Liver (tissue), 9 donors: Measurements from ENCODE around the gene DPH3. TPM values are rescaled to one million over a fixed set of nuclear protein-coding genes. Genes with fewer than 3 reads are reported as not detected.

Experiments used
- DNase-seq: peaks from one replicate; pipeline ENCODE4 v3.0.0-alpha.2; 2017; ENCODE audit warnings: low spot score
- H3K27ac ChIP-seq, 2 donors: one replicate each; pipeline ENCODE4 v1.7.0; 2013; ENCODE audit warnings: inconsistent platforms in 2 of 2, low read length in 2 of 2, control low read depth in 1 of 2, low read depth in 1 of 2, mild to moderate bottlenecking in 1 of 2
- H3K27me3 ChIP-seq, 4 donors: one replicate each; pipeline versions ENCODE4 v1.6.1 to v1.7.0; 2013; ENCODE audit warnings: low read length in 3 of 4, inconsistent platforms in 1 of 4, mild to moderate bottlenecking in 1 of 4, moderate library complexity in 1 of 4; ENCODE audit not compliant: control insufficient read depth in 4 of 4, insufficient read depth in 4 of 4
- H3K36me3 ChIP-seq, 4 donors: one replicate each; pipeline versions ENCODE4 v1.6.1 to v1.7.0; 2013; ENCODE audit warnings: low read length in 3 of 4, mild to moderate bottlenecking in 3 of 4, low read depth in 1 of 4, moderate library complexity in 1 of 4; ENCODE audit not compliant: control insufficient read depth in 4 of 4, insufficient read depth in 3 of 4
- H3K4me1 ChIP-seq, 4 donors: one replicate each; pipeline versions ENCODE4 v1.6.1 to v1.7.0; 2013; ENCODE audit warnings: low read length in 3 of 4, mild to moderate bottlenecking in 3 of 4, moderate library complexity in 1 of 4; ENCODE audit not compliant: control insufficient read depth in 4 of 4, insufficient read depth in 4 of 4
- H3K4me3 ChIP-seq, 3 donors: one replicate each; pipeline versions ENCODE4 v1.6.1 to v1.7.0; 2013; ENCODE audit warnings: low read length in 3 of 3, control low read depth in 1 of 3, low read depth in 1 of 3, mild to moderate bottlenecking in 1 of 3
- H3K9ac ChIP-seq, 2 donors: one replicate each; pipeline ENCODE4 v1.7.0; 2013; ENCODE audit warnings: low read length in 2 of 2, mild to moderate bottlenecking in 2 of 2, moderate library complexity in 2 of 2, control low read depth in 1 of 2, low read depth in 1 of 2
- H3K9me3 ChIP-seq, 4 donors: one replicate each; pipeline versions ENCODE4 v1.6.1 to v1.7.0; 2013; ENCODE audit warnings: low read length in 3 of 4; ENCODE audit not compliant: control insufficient read depth in 4 of 4
- ATF3 ChIP-seq: IDR thresholded peaks from 2 replicates; pipeline ENCODE4 v1.6.1; 2016; ENCODE audit warnings: antibody characterized with exemption
- CTCF ChIP-seq: fragments of 150-350 bp; IDR thresholded peaks from 2 replicates; pipeline ENCODE4 v1.5.1; 2017; ENCODE audit warnings: improper control_type of control experiment, low read depth, low read length; ENCODE audit not compliant: missing input control
- EGR1 ChIP-seq, 2 donors: IDR thresholded peaks; 2 replicates each; pipeline ENCODE4 v1.6.1; 2016 to 2018; ENCODE audit warnings: antibody characterized with exemption in 2 of 2, low read depth in 2 of 2
- FOXA2 ChIP-seq: IDR thresholded peaks from 2 replicates; pipeline ENCODE4 v1.6.1; 2016; ENCODE audit warnings: antibody characterized with exemption
- GABPA ChIP-seq, 2 donors: IDR thresholded peaks in 1 of 2; conservative IDR thresholded peaks in 1 of 2; 2 replicates each; pipeline ENCODE4 v1.6.1; 2016; ENCODE audit warnings: antibody characterized with exemption in 2 of 2, mild to moderate bottlenecking in 1 of 2, moderate library complexity in 1 of 2
- HNF4G ChIP-seq: IDR thresholded peaks from 2 replicates; pipeline ENCODE4 v1.6.1; 2016; ENCODE audit warnings: antibody characterized with exemption
- MAX ChIP-seq: IDR thresholded peaks from 2 replicates; pipeline ENCODE4 v1.6.1; 2016; ENCODE audit warnings: antibody characterized with exemption
- REST ChIP-seq: IDR thresholded peaks from 2 replicates; pipeline ENCODE4 v1.6.1; 2016; ENCODE audit warnings: antibody characterized with exemption, mild to moderate bottlenecking
- RXRA ChIP-seq, 2 donors: IDR thresholded peaks; 2 replicates each; pipeline ENCODE4 v1.6.1; 2017 to 2018; ENCODE audit warnings: antibody characterized with exemption in 2 of 2, mild to moderate bottlenecking in 1 of 2
- SP1 ChIP-seq: IDR thresholded peaks from 2 replicates; pipeline ENCODE4 v1.6.1; 2018; ENCODE audit warnings: antibody characterized with exemption, mild to moderate bottlenecking
- TAF1 ChIP-seq: conservative IDR thresholded peaks from 2 replicates; pipeline ENCODE4 v1.6.1; 2016; ENCODE audit warnings: antibody characterized with exemption, mild to moderate bottlenecking
- YY1 ChIP-seq: IDR thresholded peaks from 2 replicates; pipeline ENCODE4 v1.6.1; 2016; ENCODE audit warnings: antibody characterized with exemption, mild to moderate bottlenecking
- ZBTB33 ChIP-seq: IDR thresholded peaks from 2 replicates; pipeline ENCODE4 v1.6.1; 2016; ENCODE audit warnings: antibody characterized with exemption
- WGBS: extraction: QIAGEN DNeasy Blood & Tissue Kit; methylation state at CpG from one replicate; pipeline ENCODE4 v1.1.7; 2013; 5-methylcytosine and 5-hydroxymethylcytosine counted together
- polyA plus RNA-seq, 2 donors: library from polyadenylated mRNA; stranded (reverse) in 1 of 2; unstranded in 1 of 2; fragments of 200-250 nt in 1 of 2; fragments of >200 nt in 1 of 2; fragmentation: Nextera tagmentation in 1 of 2; extraction: Ambion mirVana in 1 of 2; gene quantifications; one replicate each; pipeline versions ENCODE4 v1.2.1 to v1.2.3, GENCODE V29; 2013 to 2015
- total RNA-seq, 2 donors: library from RNA; depleted of rRNA; stranded (reverse); fragments of >200 nt; gene quantifications; one replicate each; pipeline ENCODE4 v1.2.3, GENCODE V29; 2014
- donor health status: healthy.
- donor health status: healthy.
- donor health status: healthy.
- donor health status: healthy.
- donor health status: healthy.

The DPH3 gene
- total and polyA plus RNA-seq, 4 donors = 7.8 to 19.1 (median 11.6) TPM

GRCh38 chr3:16211176-16211904 lies 53.4 kb downstream of the DPH3 start:
- Histone ChIP-seq H3K9ac (no peak overlapping the region), H3K4me1 (no peaks in the 10 kb centered on the region), H3K36me3 (no peaks in the 10 kb centered on the region), H3K27me3 (no peaks in the 10 kb centered on the region), H3K4me3 (no peak overlapping the region), H3K27ac (no peak overlapping the region), H3K9me3 (no peaks in the 10 kb centered on the region)
- DNase-seq = no peak
- TF ChIP-seq ZBTB33 (no peak), MAX (no peak), YY1 (no peak), EGR1 (IDR thresholded peaks at IDR 0.05; ENCODE audit: low read depth in 2 of 2) (no peak), CTCF (no peak), TAF1 (no peak), GABPA (IDR thresholded peaks at IDR 0.05 in 1 of 2, conservative IDR thresholded peaks at IDR 0.05 in 1 of 2) (no peak), REST (no peak), RXRA (IDR thresholded peaks at IDR 0.05) (no peak), FOXA2 (no peak), HNF4G (no peak), ATF3 (no peak), SP1 (no peak)
- WGBS = 84% methylated on average over 9 of the region's 9 CpGs

Other genes with a start within 250 kb of the DPH3 start
- 1 to 10 TPM in 1 of 2 donors, under 1 TPM in 1; under 0.01 to 2.8 TPM for gene GALNT15, start 90.3 kb downstream of the DPH3 start, total RNA-seq
- 1 to 10 TPM; 1.1 to 1.5 TPM for gene GALNT15, start 90.3 kb downstream of the DPH3 start, polyA plus RNA-seq
- 10 to 100 TPM in 1 of 2 donors, 1 to 10 TPM in 1; 9.3 to 24.6 TPM for gene OXNAD1, start 269 bp upstream of the DPH3 start, total RNA-seq
- 10 to 100 TPM; 12.6 to 15.6 TPM for gene OXNAD1, start 269 bp upstream of the DPH3 start, polyA plus RNA-seq
- gene RFTN1, start 248.8 kb upstream of the DPH3 start, total RNA-seq = 10 to 100 TPM in 1 of 2 donors, 1 to 10 TPM in 1; 4.4 to 20.4 TPM
- 10 to 100 TPM; 11.8 to 12.1 TPM for gene RFTN1, start 248.8 kb upstream of the DPH3 start, polyA plus RNA-seq